Measurements from ENCODE around the gene TRIP6.

TRIP6 gene

GRCh38 chr7:100867040-100867775 is at the start of gene TRIP6:
Gene TRIP6 (plus strand): TSS chr7:100867387. CDS start chr7:100867498, 111 bp downstream.
- Mint-ChIP-seq H3K9me3 (ENCODE audit: low read depth) (no peaks in the 10 kb centered on the region), H3K36me3 (peaks cover 5% of the 10 kb centered on the region), H3K4me3 (peak within 1 kb of the TSS; percentile 93), H3K27ac (peak within 1 kb of the TSS; percentile 95), H3K4me1 (ENCODE audit: low read depth) (peaks cover 12% of the 10 kb centered on the region), H3K27me3 (no peaks in the 10 kb centered on the region)

GRCh38 chr7:100818366-100818765 is 48.8 kb upstream of the TRIP6 start:
- no peaks in the 10 kb centered on the region for H3K36me3 Mint-ChIP-seq
- no peaks in the 10 kb centered on the region for H3K9me3 Mint-ChIP-seq (ENCODE audit: low read depth)
- no peaks in the 10 kb centered on the region for H3K4me1 Mint-ChIP-seq (ENCODE audit: low read depth)
- no peak overlapping the region for H3K4me3 Mint-ChIP-seq
- no peak overlapping the region for H3K27ac Mint-ChIP-seq
- H3K27me3 Mint-ChIP-seq, result no peaks in the 10 kb centered on the region

- Mint-ChIP-seq H3K27ac (no peak overlapping the region), H3K9me3 (ENCODE audit: low read depth) (no peaks in the 10 kb centered on the region), H3K27me3 (no peaks in the 10 kb centered on the region), H3K4me3 (no peak overlapping the region), H3K36me3 (no peaks in the 10 kb centered on the region), H3K4me1 (ENCODE audit: low read depth) (no peaks in the 10 kb centered on the region)
Observed at GRCh38 chr7:100818825-100819224, 48.4 kb upstream of the TRIP6 start.

- Mint-ChIP-seq H3K4me3 (no peak overlapping the region), H3K27ac (no peak overlapping the region), H3K36me3 (no peaks in the 10 kb centered on the region), H3K9me3 (ENCODE audit: low read depth) (no peaks in the 10 kb centered on the region), H3K4me1 (ENCODE audit: low read depth) (no peaks in the 10 kb centered on the region), H3K27me3 (no peaks in the 10 kb centered on the region)
Observed at GRCh38 chr7:100819586-100819985, 47.6 kb upstream of the TRIP6 start.

GRCh38 chr7:100822236-100823139 is 44.7 kb upstream of the TRIP6 start:
- Mint-ChIP-seq H3K27ac (no peak overlapping the region), H3K4me1 (ENCODE audit: low read depth) (peaks cover 13% of the 10 kb centered on the region), H3K9me3 (ENCODE audit: low read depth) (no peaks in the 10 kb centered on the region), H3K27me3 (peaks cover 13% of the 10 kb centered on the region), H3K36me3 (no peaks in the 10 kb centered on the region), H3K4me3 (no peak overlapping the region)

GRCh38 chr7:100823140-100823525 is 44.1 kb upstream of the TRIP6 start:
- H3K4me1 Mint-ChIP-seq (ENCODE audit: low read depth), result peaks cover 17% of the 10 kb centered on the region
- H3K27me3 Mint-ChIP-seq, result peaks cover 17% of the 10 kb centered on the region
- no peak overlapping the region for H3K4me3 Mint-ChIP-seq
- H3K27ac Mint-ChIP-seq, result no peak overlapping the region
- no peaks in the 10 kb centered on the region for H3K9me3 Mint-ChIP-seq (ENCODE audit: low read depth)
- H3K36me3 Mint-ChIP-seq, result no peaks in the 10 kb centered on the region

GRCh38 chr7:100823534-100823933 is 43.7 kb upstream of the TRIP6 start:
- Mint-ChIP-seq H3K9me3 (ENCODE audit: low read depth) (no peaks in the 10 kb centered on the region), H3K4me1 (ENCODE audit: low read depth) (peaks cover 18% of the 10 kb centered on the region), H3K27me3 (peaks cover 18% of the 10 kb centered on the region), H3K36me3 (no peaks in the 10 kb centered on the region), H3K4me3 (no peak overlapping the region), H3K27ac (no peak overlapping the region)

- H3K36me3 Mint-ChIP-seq, result no peaks in the 10 kb centered on the region
- H3K27me3 Mint-ChIP-seq, result peaks cover 18% of the 10 kb centered on the region
- no peaks in the 10 kb centered on the region for H3K9me3 Mint-ChIP-seq (ENCODE audit: low read depth)
- H3K27ac Mint-ChIP-seq, result no peak overlapping the region
- H3K4me3 Mint-ChIP-seq, result no peak overlapping the region
- H3K4me1 Mint-ChIP-seq (ENCODE audit: low read depth), result peaks cover 21% of the 10 kb centered on the region
Observed at GRCh38 chr7:100824499-100825214, 42.5 kb upstream of the TRIP6 start.

- Mint-ChIP-seq H3K36me3 (no peaks in the 10 kb centered on the region), H3K27ac (no peak overlapping the region), H3K9me3 (ENCODE audit: low read depth) (no peaks in the 10 kb centered on the region), H3K4me1 (ENCODE audit: low read depth) (peaks cover 21% of the 10 kb centered on the region), H3K4me3 (no peak overlapping the region), H3K27me3 (peaks cover 18% of the 10 kb centered on the region)
Observed at GRCh38 chr7:100825215-100825671, 41.9 kb upstream of the TRIP6 start.

GRCh38 chr7:100825751-100826513 is 41.3 kb upstream of the TRIP6 start:
- H3K36me3 Mint-ChIP-seq, result no peaks in the 10 kb centered on the region
- no peaks in the 10 kb centered on the region for H3K9me3 Mint-ChIP-seq (ENCODE audit: low read depth)
- H3K4me1 Mint-ChIP-seq (ENCODE audit: low read depth), result peaks cover 21% of the 10 kb centered on the region
- no peak overlapping the region for H3K27ac Mint-ChIP-seq
- peaks cover 18% of the 10 kb centered on the region for H3K27me3 Mint-ChIP-seq
- peak overlapping the region; percentile 85 for H3K4me3 Mint-ChIP-seq

- Mint-ChIP-seq H3K27me3 (peaks cover 18% of the 10 kb centered on the region), H3K36me3 (peaks cover 2% of the 10 kb centered on the region), H3K4me3 (peak overlapping the region; percentile 85), H3K27ac (no peak overlapping the region), H3K4me1 (ENCODE audit: low read depth) (peaks cover 21% of the 10 kb centered on the region), H3K9me3 (ENCODE audit: low read depth) (no peaks in the 10 kb centered on the region)
Observed at GRCh38 chr7:100826514-100827329, 40.5 kb upstream of the TRIP6 start.

- peaks cover 21% of the 10 kb centered on the region for H3K4me1 Mint-ChIP-seq (ENCODE audit: low read depth)
- peak within 1 kb of the TSS; percentile 85 for H3K4me3 Mint-ChIP-seq
- H3K27me3 Mint-ChIP-seq, result peaks cover 18% of the 10 kb centered on the region
- no peaks in the 10 kb centered on the region for H3K9me3 Mint-ChIP-seq (ENCODE audit: low read depth)
- H3K27ac Mint-ChIP-seq, result no peak within 1 kb of the TSS
- peaks cover 2% of the 10 kb centered on the region for H3K36me3 Mint-ChIP-seq
Observed at GRCh38 chr7:100827330-100828226, 39.6 kb upstream of the TRIP6 start, which contains the start of gene EPHB4. Gene EPHB4 (minus strand): TSS chr7:100827523. CDS start chr7:100827030, 493 bp downstream.
